GM19467 (cell line): ENCODE data around the gene EEF2KMT.
A peak's percentile ranks its signal among the peaks of the same experiment; 100 is the strongest.

Experiments used
- ATAC-seq: cut with Tn5 transposase; IDR thresholded peaks from one replicate; pipeline ENCODE4 v1.9.1; 2021; ENCODE audit warnings: mild to moderate bottlenecking, moderate library complexity; ENCODE audit not compliant: unreplicated experiment

EEF2KMT gene

GRCh38 chr16:5044011-5044540, 53.5 kb downstream of the EEF2KMT start:
- ATAC-seq = no peak

- ATAC-seq = no peak
These were observed 54.9 kb downstream of the EEF2KMT start for GRCh38 chr16:5042574-5043171.

GRCh38 chr16:5041600-5042133, 55.9 kb downstream of the EEF2KMT start:
- ATAC-seq = peak; percentile 45

- ATAC-seq = no peak
These were observed 57.1 kb downstream of the EEF2KMT start for GRCh38 chr16:5040451-5040850.

GRCh38 chr16:5036228-5037156, 61.1 kb downstream of the EEF2KMT start:
- ATAC-seq = no peak

- ATAC-seq = no peak
These were observed 61.7 kb downstream of the EEF2KMT start for GRCh38 chr16:5035909-5036227.
